GM10248 (cell line): Measurements from ENCODE around the gene CHMP1A.

Experiments used
- CTCF ChIA-PET: fragments of 300-600 bp; sonication (Branson Sonifier 250); formaldehyde crosslinking; extraction: SDS; loops from one replicate; lab custom pipeline; 2021; ENCODE audit warnings: antibody characterized with exemption; lab: Yijun Ruan, JAX
- POLR2A ChIA-PET: fragments of 350-650 bp; sonication (Branson Sonifier 250); formaldehyde crosslinking; extraction: SDS; loops from one replicate; lab custom pipeline; 2020; ENCODE audit warnings: antibody characterized with exemption; lab: Yijun Ruan, JAX
- DNase-seq: peaks from one replicate; pipeline ENCODE4 v3.0.0; 2012; ENCODE audit errors: extremely low spot score
- CTCF ChIP-seq: IDR thresholded peaks from 2 replicates; pipeline ENCODE4 v1.5.1; 2012; ENCODE audit warnings: mild to moderate bottlenecking, low read depth; ENCODE audit errors: extremely low read depth, missing control alignments, control extremely low read depth

Gene CHMP1A

GRCh38 chr16:89615596-89616090 lies 41.9 kb downstream of the CHMP1A start:
- CTCF ChIA-PET: interaction anchor here (0.9 to 2.8 kb wide), 14 partner anchors 10 to 248 kb away, joined by 3 to 29 read pairs (median 6); partner anchors contain the start of genes CHMP1A and SPATA33
- POLR2A ChIA-PET: no interaction called here
- peak; percentile 67 for TF ChIP-seq CTCF

GRCh38 chr16:89615176-89615575 lies 42.3 kb downstream of the CHMP1A start:
- no peak for TF ChIP-seq CTCF
- CTCF ChIA-PET: interaction anchor here (0.9 to 2.8 kb wide), 15 partner anchors 11 to 245 kb away, joined by 3 to 29 read pairs (median 5); no protein-coding TSS in a partner anchor
- POLR2A ChIA-PET: no interaction called here
- no peak for DNase-seq

More at GRCh38 chr16:89615596-89616090, 41.9 kb downstream of the CHMP1A start:
- peak; percentile 70 for DNase-seq

- no peak for TF ChIP-seq CTCF
- CTCF ChIA-PET: interaction anchor here (0.9 to 2.8 kb wide), 6 partner anchors 8 to 246 kb away, joined by 3 to 29 read pairs (median 9); no protein-coding TSS in a partner anchor
Observed at GRCh38 chr16:89613954-89614459, 43.5 kb downstream of the CHMP1A start.

GRCh38 chr16:89613231-89613953 lies 44.1 kb downstream of the CHMP1A start, which contains the start of gene DPEP1:
DPEP1 (plus strand) TSS chr16:89613642; CDS start chr16:89630411, 16,769 bp downstream.
- no peak for TF ChIP-seq CTCF
- ChIA-PET POLR2A (no interaction called here), CTCF (interaction anchor here (1.2 to 2.8 kb wide), 3 partner anchors 7 to 247 kb away, joined by 3 to 18 read pairs (median 15); no protein-coding TSS in a partner anchor)
- no peak for DNase-seq

More at GRCh38 chr16:89613954-89614459, 43.5 kb downstream of the CHMP1A start:
- no peak for DNase-seq
- POLR2A ChIA-PET: no interaction called here

- DNase-seq: no peak
- POLR2A ChIA-PET: no interaction called here
- no peak for TF ChIP-seq CTCF
- CTCF ChIA-PET: no interaction called here
Observed at GRCh38 chr16:89612415-89613166, 44.9 kb downstream of the CHMP1A start.

GRCh38 chr16:89610108-89610453 lies 47.4 kb downstream of the CHMP1A start:
- POLR2A ChIA-PET: no interaction called here
- no peak for TF ChIP-seq CTCF
- CTCF ChIA-PET: no interaction called here
- no peak for DNase-seq
